Stimulated activated CD4-positive, alpha-beta T cell treated with anti-CD3 and anti-CD28 coated beads, Interleukin-12 subunit alpha, Interleukin-12 subunit beta, amount 100 ng/mL, for 4 hours (primary cell): ENCODE data around the gene IFNW1.
"Not testable (repeated sequence)": the region's sequence is repeated elsewhere in the genome, so short reads cannot be mapped to it uniquely, and the experiment has no call there.

ENCODE experiments used
- DNase-seq: peaks from one replicate; pipeline ENCODE4 v3.0.0-alpha.2; 2020

Gene IFNW1

GRCh38 chr9:21141427-21141882 lies at the start of gene IFNW1:
TSS of gene IFNW1 (minus strand) at chr9:21141832. CDS start at chr9:21141570, 262 bp downstream.
- no peak for DNase-seq

GRCh38 chr9:21187487-21187886 lies 45.9 kb upstream of the IFNW1 start, which contains the start of gene IFNA4:
TSS of gene IFNA4 (minus strand) at chr9:21187587. CDS start at chr9:21187531, 56 bp downstream.
- DNase-seq = not testable (repeated sequence)

GRCh38 chr9:21182810-21183736 lies 41.4 kb upstream of the IFNW1 start:
- DNase-seq = not testable (repeated sequence)

GRCh38 chr9:21174671-21175070 lies 33.0 kb upstream of the IFNW1 start:
- no peak for DNase-seq

GRCh38 chr9:21172156-21172555 lies 30.5 kb upstream of the IFNW1 start:
- DNase-seq = no peak

- DNase-seq = no peak
Measured at GRCh38 chr9:21171351-21171750, 29.7 kb upstream of the IFNW1 start.

- not testable (repeated sequence) for DNase-seq
Measured at GRCh38 chr9:21166560-21166959, 24.9 kb upstream of the IFNW1 start, which contains the start of gene IFNA21. TSS of gene IFNA21 (minus strand) at chr9:21166660. CDS start at chr9:21166612, 48 bp downstream.

- DNase-seq = no peak
Measured at GRCh38 chr9:21165516-21165915, 23.9 kb upstream of the IFNW1 start.

- no peak for DNase-seq
Measured at GRCh38 chr9:21160178-21160577, 18.5 kb upstream of the IFNW1 start.

GRCh38 chr9:21155501-21155900 lies 13.9 kb upstream of the IFNW1 start:
- DNase-seq = no peak

- no peak for DNase-seq
Measured at GRCh38 chr9:21154018-21154608, 12.5 kb upstream of the IFNW1 start.

GRCh38 chr9:21153336-21154017 lies 11.8 kb upstream of the IFNW1 start:
- DNase-seq = no peak

GRCh38 chr9:21144603-21145002 lies 3.0 kb upstream of the IFNW1 start:
- DNase-seq = no peak

GRCh38 chr9:21137020-21137419 lies 4.6 kb downstream of the IFNW1 start:
- no peak for DNase-seq

- no peak for DNase-seq
Measured at GRCh38 chr9:21135736-21136135, 5.9 kb downstream of the IFNW1 start.

- not testable (repeated sequence) for DNase-seq
Measured at GRCh38 chr9:21128186-21128585, 13.4 kb downstream of the IFNW1 start.

- no peak for DNase-seq
Measured at GRCh38 chr9:21121595-21122251, 19.9 kb downstream of the IFNW1 start.

- no peak for DNase-seq
Measured at GRCh38 chr9:21121079-21121478, 20.6 kb downstream of the IFNW1 start.

GRCh38 chr9:21119093-21119770 lies 22.4 kb downstream of the IFNW1 start:
- DNase-seq = no peak

GRCh38 chr9:21114311-21114710 lies 27.3 kb downstream of the IFNW1 start:
- DNase-seq = no peak

- DNase-seq = no peak
Measured at GRCh38 chr9:21110708-21111576, 30.7 kb downstream of the IFNW1 start.
